ENCODE measurements around the gene HOXA10.

HOXA10 gene

GRCh38 chr7:27160145-27160545 is 14.0 kb downstream of the HOXA10 start:
- no peaks in the 10 kb centered on the region for H3K36me3 ChIP-seq
- H3K9me3 ChIP-seq: no peaks in the 10 kb centered on the region
- TF ChIP-seq CTCF (IDR thresholded peaks at IDR 0.05; ENCODE audit: low read depth, low read length): no peak
- H3K4me3 ChIP-seq (ENCODE audit: low read depth, low read length): no peak overlapping the region; the same call in 1 of the 2 replicates
- peak; percentile 2 for DNase-seq
- H3K27me3 ChIP-seq: peaks cover 97% of the 10 kb centered on the region
- H3K4me1 ChIP-seq: no peaks in the 10 kb centered on the region

GRCh38 chr7:27159266-27160144 is 14.6 kb downstream of the HOXA10 start:
- peak; percentile 4 for DNase-seq
- Histone ChIP-seq H3K27me3 (peaks cover 97% of the 10 kb centered on the region), H3K9me3 (no peaks in the 10 kb centered on the region), H3K36me3 (no peaks in the 10 kb centered on the region), H3K4me3 (ENCODE audit: low read depth, low read length) (no peak overlapping the region), H3K4me1 (no peaks in the 10 kb centered on the region)
- no peak for TF ChIP-seq CTCF (IDR thresholded peaks at IDR 0.05; ENCODE audit: low read depth, low read length)

- Histone ChIP-seq H3K4me3 (ENCODE audit: low read depth, low read length) (no peak overlapping the region), H3K9me3 (no peaks in the 10 kb centered on the region), H3K4me1 (no peaks in the 10 kb centered on the region), H3K36me3 (no peaks in the 10 kb centered on the region), H3K27me3 (peaks cover 97% of the 10 kb centered on the region)
- no peak for TF ChIP-seq CTCF (IDR thresholded peaks at IDR 0.05; ENCODE audit: low read depth, low read length)
- DNase-seq: peak; percentile 4
Observed at GRCh38 chr7:27158436-27159265, 15.5 kb downstream of the HOXA10 start.

GRCh38 chr7:27157702-27158431 is 16.3 kb downstream of the HOXA10 start:
- H3K36me3 ChIP-seq: no peaks in the 10 kb centered on the region
- H3K9me3 ChIP-seq: no peaks in the 10 kb centered on the region
- no peak for TF ChIP-seq CTCF (IDR thresholded peaks at IDR 0.05; ENCODE audit: low read depth, low read length)
- peak; percentile 2 for DNase-seq
- no peaks in the 10 kb centered on the region for H3K4me1 ChIP-seq
- H3K4me3 ChIP-seq (ENCODE audit: low read depth, low read length): no peak overlapping the region
- peaks cover 97% of the 10 kb centered on the region for H3K27me3 ChIP-seq

- no peaks in the 10 kb centered on the region for H3K9me3 ChIP-seq
- peaks cover 97% of the 10 kb centered on the region for H3K27me3 ChIP-seq
- no peak overlapping the region for H3K4me3 ChIP-seq (ENCODE audit: low read depth, low read length)
- TF ChIP-seq CTCF (IDR thresholded peaks at IDR 0.05; ENCODE audit: low read depth, low read length): no peak
- DNase-seq: peak; percentile 2
- no peaks in the 10 kb centered on the region for H3K36me3 ChIP-seq
- H3K4me1 ChIP-seq: no peaks in the 10 kb centered on the region
Observed at GRCh38 chr7:27156916-27157701, 17.0 kb downstream of the HOXA10 start.
